Activated naive CD8-positive, alpha-beta T cell treated with anti-CD3 and anti-CD28 coated beads, Interleukin-2, amount 10 ng/mL, durations not matched to agents 7 days and 5 days (primary cell): ENCODE data around the gene HACD2. TPM values are rescaled to one million over a fixed set of nuclear protein-coding genes. Genes with fewer than 3 reads are reported as not detected.
"Not testable (repeated sequence)": the region's sequence is repeated elsewhere in the genome, so short reads cannot be mapped to it uniquely, and the experiment has no call there.

Experiments used
- ATAC-seq: fragments of 150-1000 bp; cut with Tn5 transposase; one replicate; pipeline ENCODE4 v1.10.0; 2021; ENCODE audit warnings: low read depth, moderate library complexity
- POLR2A ChIA-PET: fragments of 350-600 bp; sonication (Branson Sonifier 250); formaldehyde crosslinking; loops from one replicate; lab custom pipeline; 2021; ENCODE audit warnings: antibody characterized with exemption; lab: Charles Lee
- DNase-seq: peaks from one replicate; pipeline ENCODE4 v3.0.0; 2021
- H3K27ac Mint-ChIP-seq: one replicate; pipeline ENCODE4 v1.8.0; 2022; ENCODE audit warnings: mild to moderate bottlenecking, mixed read lengths
- H3K27me3 Mint-ChIP-seq: one replicate; pipeline ENCODE4 v1.8.0; 2022; ENCODE audit warnings: mild to moderate bottlenecking, moderate library complexity, mixed read lengths
- H3K36me3 Mint-ChIP-seq: one replicate; pipeline ENCODE4 v1.8.0; 2021; ENCODE audit warnings: mild to moderate bottlenecking, mixed read lengths
- H3K4me1 Mint-ChIP-seq: one replicate; pipeline ENCODE4 v1.8.0; 2021; ENCODE audit warnings: mixed read lengths
- H3K4me3 Mint-ChIP-seq: one replicate; pipeline ENCODE4 v1.8.0; 2022; ENCODE audit warnings: mild to moderate bottlenecking, moderate library complexity, mixed read lengths
- H3K9me3 Mint-ChIP-seq: one replicate; pipeline ENCODE4 v1.8.0; 2021; ENCODE audit warnings: mixed read lengths
- total RNA-seq, 2 experiments: library from RNA; stranded (reverse); gene quantifications; one replicate each; pipeline ENCODE4 v1.2.3, GENCODE V29; 2021

HACD2 gene
- total RNA-seq, 2 experiments from 2014 or later, result 19.3 to 21.9 TPM

DNA sequence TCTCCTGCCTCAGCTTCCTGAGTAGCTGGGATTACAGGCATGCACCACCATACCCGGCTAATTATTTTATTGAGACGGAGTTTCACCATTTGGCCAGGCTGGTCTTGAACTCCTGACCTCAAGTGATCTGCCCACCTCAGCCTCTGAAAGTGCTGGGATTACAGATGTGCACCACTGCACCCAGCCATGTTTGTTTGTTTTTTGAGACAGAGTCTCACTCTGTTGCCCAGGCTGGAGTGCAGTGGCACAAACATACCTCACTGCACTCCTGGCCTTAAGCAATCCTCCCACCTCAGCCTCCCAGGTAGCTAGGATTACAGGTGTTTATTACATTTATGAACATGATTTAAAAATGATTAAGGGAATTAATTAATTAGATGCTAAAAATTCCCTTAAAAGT lies 18.3 kb upstream of the HACD2 start:
- DNase-seq, H3K4me1 Mint-ChIP-seq, H3K27me3 Mint-ChIP-seq, H3K4me3 Mint-ChIP-seq, H3K9me3 Mint-ChIP-seq, H3K27ac Mint-ChIP-seq, POLR2A ChIA-PET, ATAC-seq: not testable (repeated sequence)
- peaks cover 14% of the 10 kb centered on the region for H3K36me3 Mint-ChIP-seq

DNA sequence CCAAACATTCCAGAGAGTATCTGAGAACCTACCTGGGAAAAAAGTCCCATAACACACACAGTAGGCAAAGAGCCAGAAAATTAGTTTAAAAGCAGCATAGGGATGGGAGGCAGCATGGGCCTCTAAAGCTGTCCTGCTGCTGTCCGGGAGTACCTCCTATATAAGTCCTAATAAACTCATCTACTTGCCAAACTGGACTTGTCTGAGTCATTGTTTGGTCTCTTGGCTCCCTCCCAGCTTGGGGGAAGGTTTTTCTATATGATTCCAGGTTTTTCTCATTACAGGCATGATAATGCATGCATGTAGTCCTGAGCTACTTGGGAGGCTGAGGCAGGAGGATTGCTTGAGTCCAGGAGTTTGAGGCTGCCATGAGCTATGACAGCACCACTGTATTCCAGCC lies 17.5 kb upstream of the HACD2 start:
- no peaks in the 10 kb centered on the region for H3K27me3 Mint-ChIP-seq
- no peak overlapping the region for H3K27ac Mint-ChIP-seq
- no peak for ATAC-seq
- no peak for DNase-seq
- H3K9me3 Mint-ChIP-seq, result no peaks in the 10 kb centered on the region
- POLR2A ChIA-PET, result no interaction called here
- no peak overlapping the region for H3K4me3 Mint-ChIP-seq
- peaks cover 5% of the 10 kb centered on the region for H3K4me1 Mint-ChIP-seq
- peaks cover 14% of the 10 kb centered on the region for H3K36me3 Mint-ChIP-seq

GRCh38 chr3:123600863-123601262 lies 16.0 kb upstream of the HACD2 start:
- POLR2A ChIA-PET, H3K27ac Mint-ChIP-seq: not testable (repeated sequence)

GRCh38 chr3:123597561-123597960 lies 12.7 kb upstream of the HACD2 start:
- H3K4me3 Mint-ChIP-seq, result no peak overlapping the region
- H3K36me3 Mint-ChIP-seq, result peaks cover 15% of the 10 kb centered on the region
- DNase-seq, result no peak
- H3K9me3 Mint-ChIP-seq, result peaks cover 3% of the 10 kb centered on the region
- POLR2A ChIA-PET, result no interaction called here
- ATAC-seq, result no peak
- no peak overlapping the region for H3K27ac Mint-ChIP-seq
- peaks cover 2% of the 10 kb centered on the region for H3K4me1 Mint-ChIP-seq
- H3K27me3 Mint-ChIP-seq, result no peaks in the 10 kb centered on the region

More at GRCh38 chr3:123600863-123601262, 16.0 kb upstream of the HACD2 start:
- H3K9me3 Mint-ChIP-seq, H3K27me3 Mint-ChIP-seq, H3K4me1 Mint-ChIP-seq, DNase-seq, H3K4me3 Mint-ChIP-seq, ATAC-seq: not testable (repeated sequence)
- H3K36me3 Mint-ChIP-seq, result peaks cover 11% of the 10 kb centered on the region

- Mint-ChIP-seq H3K4me1 (peaks cover 2% of the 10 kb centered on the region), H3K4me3 (no peak overlapping the region), H3K27me3 (no peaks in the 10 kb centered on the region), H3K9me3 (peaks cover 10% of the 10 kb centered on the region), H3K27ac (no peak overlapping the region), H3K36me3 (peaks cover 31% of the 10 kb centered on the region)
- DNase-seq, result no peak
- ATAC-seq, result no peak
- POLR2A ChIA-PET, result no interaction called here
These were observed 10.7 kb upstream of the HACD2 start for GRCh38 chr3:123595396-123596180.

GRCh38 chr3:123593381-123593780 lies 8.5 kb upstream of the HACD2 start:
- ATAC-seq (no peak), DNase-seq (no peak)
- Mint-ChIP-seq H3K36me3 (peaks cover 39% of the 10 kb centered on the region), H3K4me3 (no peak overlapping the region), H3K27me3 (no peaks in the 10 kb centered on the region), H3K27ac (no peak overlapping the region), H3K9me3 (peaks cover 14% of the 10 kb centered on the region), H3K4me1 (no peaks in the 10 kb centered on the region)
- POLR2A ChIA-PET, result no interaction called here

DNA sequence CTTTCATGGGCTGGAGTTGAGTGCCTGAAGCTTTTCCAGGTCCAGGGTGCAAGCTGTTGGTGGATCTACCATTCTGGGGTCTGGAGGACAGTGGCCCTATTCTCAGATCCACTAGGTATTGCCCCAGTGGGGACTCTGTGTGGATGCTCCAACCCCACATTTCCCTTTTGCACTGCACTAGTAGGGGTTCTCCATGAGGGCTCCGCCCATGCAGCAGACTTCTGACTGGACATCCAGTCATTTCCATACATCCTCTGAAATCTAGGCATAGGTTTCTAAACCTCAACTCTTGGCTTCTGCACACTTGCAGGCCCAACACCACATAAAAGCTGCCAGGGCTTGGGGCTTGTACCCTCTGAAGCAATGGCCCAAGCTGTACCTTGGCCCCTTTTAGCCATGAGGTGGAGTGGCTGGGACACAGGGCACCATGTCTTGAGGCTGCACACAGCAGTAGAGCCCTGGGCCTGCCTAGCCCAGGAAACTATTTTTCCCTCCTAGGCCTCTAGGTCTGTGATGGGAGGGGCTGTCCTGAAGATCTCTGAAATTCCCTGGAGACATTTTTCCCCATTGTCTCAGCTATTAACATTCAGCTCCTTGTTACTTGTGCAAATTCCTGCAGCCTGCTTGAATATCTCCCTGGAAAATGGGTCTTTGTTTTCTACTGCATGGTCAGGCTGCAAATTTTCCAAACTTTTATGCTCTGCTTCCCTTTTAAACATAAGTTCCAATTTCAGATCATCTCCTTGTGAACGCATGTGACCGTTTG lies 6.0 kb upstream of the HACD2 start:
- ATAC-seq (no peak), DNase-seq (no peak)
- Mint-ChIP-seq H3K27ac (no peak overlapping the region), H3K36me3 (peaks cover 50% of the 10 kb centered on the region), H3K4me1 (no peaks in the 10 kb centered on the region), H3K9me3 (peaks cover 14% of the 10 kb centered on the region), H3K4me3 (no peak overlapping the region), H3K27me3 (no peaks in the 10 kb centered on the region)
- POLR2A ChIA-PET, result no interaction called here

DNA sequence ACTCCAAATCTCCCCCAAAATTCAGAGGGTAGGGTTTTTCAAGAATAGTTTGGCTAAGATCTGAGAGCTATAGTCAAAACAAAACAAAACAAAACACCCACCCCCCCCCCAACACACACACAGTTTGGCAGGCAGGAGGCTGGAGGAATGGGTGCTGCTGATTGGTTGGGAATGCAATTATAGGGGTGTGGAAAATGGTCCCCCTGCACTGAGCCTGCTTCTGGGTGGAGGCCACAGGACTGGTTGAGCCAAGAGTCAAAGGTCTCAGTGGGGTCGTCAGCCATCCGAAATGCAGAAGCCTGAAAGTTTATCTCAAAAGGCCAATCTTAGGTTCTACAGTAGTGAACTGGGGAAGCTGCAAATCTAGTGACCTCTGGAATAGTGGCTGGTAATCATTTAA lies 2.5 kb upstream of the HACD2 start:
- POLR2A ChIA-PET, result no interaction called here
- no peak overlapping the region for H3K27ac Mint-ChIP-seq
- DNase-seq (no peak), ATAC-seq (no peak)
- H3K4me3 Mint-ChIP-seq, result no peak overlapping the region
- H3K9me3 Mint-ChIP-seq, result peaks cover 10% of the 10 kb centered on the region
- H3K36me3 Mint-ChIP-seq, result peaks cover 45% of the 10 kb centered on the region
- peaks cover 15% of the 10 kb centered on the region for H3K4me1 Mint-ChIP-seq
- no peaks in the 10 kb centered on the region for H3K27me3 Mint-ChIP-seq

DNA sequence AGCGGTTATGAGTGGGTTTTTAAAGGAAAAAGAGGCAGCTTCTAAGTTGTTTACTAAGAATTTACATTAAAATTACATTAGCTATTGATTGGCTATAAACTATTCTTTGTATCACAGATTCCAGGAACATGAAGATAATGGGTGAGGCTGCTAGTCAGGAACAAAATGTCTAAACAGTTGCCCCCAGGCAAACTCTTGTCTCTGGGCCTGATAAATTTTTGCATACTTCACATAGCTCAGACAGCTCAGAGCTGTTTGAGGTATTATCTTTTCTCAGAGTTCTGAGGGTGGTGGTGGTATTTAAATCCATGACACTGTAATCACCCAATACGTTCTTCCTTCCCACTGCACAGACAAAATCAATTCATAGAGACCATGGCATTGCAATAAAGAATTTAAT lies 2.1 kb upstream of the HACD2 start:
- POLR2A ChIA-PET, result no interaction called here
- ATAC-seq, result no peak
- DNase-seq, result no peak
- Mint-ChIP-seq H3K27ac (no peak overlapping the region), H3K4me3 (no peak overlapping the region), H3K9me3 (peaks cover 10% of the 10 kb centered on the region), H3K27me3 (no peaks in the 10 kb centered on the region), H3K4me1 (peaks cover 15% of the 10 kb centered on the region), H3K36me3 (peaks cover 42% of the 10 kb centered on the region)

DNA sequence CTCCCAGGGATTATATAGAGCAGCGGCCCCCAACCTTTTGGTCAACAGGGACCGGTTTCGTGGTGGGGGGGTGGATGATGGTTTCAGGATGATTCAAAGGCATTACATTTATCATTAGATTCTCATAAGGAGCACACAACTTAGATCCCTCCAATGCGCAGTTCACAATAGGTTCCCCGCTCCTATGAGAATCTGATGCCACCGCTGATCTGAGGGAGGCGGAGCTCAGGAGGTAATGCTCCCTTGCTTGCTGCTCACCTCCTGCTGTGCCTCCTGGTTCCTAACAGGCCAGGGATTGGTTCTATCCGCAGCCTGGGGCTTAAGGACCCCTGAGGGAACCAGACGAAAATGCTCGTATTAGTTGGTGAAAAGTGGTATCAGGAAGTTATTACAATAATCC lies 1.3 kb upstream of the HACD2 start:
- ATAC-seq, result no peak

DNA sequence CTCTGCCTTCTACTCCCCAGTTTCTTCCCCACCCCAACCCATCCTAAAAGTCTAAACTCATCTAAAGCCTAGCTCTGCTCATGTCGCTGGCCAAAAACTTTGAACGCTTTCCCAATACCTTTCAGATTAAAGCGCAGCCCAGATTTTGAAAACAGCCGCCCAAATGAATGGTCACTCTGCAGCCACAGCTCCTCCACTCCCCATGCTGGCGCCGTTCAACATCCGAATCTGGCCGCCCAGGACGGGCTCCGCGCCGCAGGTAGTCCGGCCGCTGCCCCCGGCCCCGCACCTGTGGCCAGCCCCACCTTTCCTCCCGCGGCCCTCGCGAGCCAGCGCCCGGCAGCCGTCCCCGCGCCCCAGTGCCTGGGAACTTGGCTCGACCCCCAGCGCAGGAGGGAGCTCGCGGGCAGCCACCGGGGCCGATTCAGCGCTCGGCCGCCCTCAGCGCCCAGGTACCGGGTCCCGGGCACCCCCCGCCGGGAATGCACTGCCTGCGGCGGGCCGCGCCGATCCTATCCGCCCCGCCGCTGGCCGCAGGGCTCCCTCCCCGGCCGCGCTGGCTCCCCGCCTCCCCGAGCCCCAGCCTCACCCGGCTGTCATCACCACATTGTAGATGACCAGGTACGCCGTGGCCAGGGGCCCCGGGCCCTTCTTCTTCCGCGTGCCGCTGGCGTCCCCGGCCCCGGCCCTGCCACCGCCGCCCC lies 417 bp downstream of the HACD2 start:
- peak; percentile 34 for ATAC-seq
- Mint-ChIP-seq H3K27ac (peak overlapping the region; percentile 75), H3K4me3 (no peak overlapping the region), H3K36me3 (peaks cover 28% of the 10 kb centered on the region), H3K9me3 (no peaks in the 10 kb centered on the region), H3K4me1 (peaks cover 15% of the 10 kb centered on the region), H3K27me3 (no peaks in the 10 kb centered on the region)
- DNase-seq, result no peak
- POLR2A ChIA-PET, result interaction anchor here (1.2 kb wide), 1 partner anchor 40 kb away, joined by 3 read pairs; no protein-coding TSS in a partner anchor

More for the DNA sequence above, 1.3 kb upstream of the HACD2 start:
- peaks cover 4% of the 10 kb centered on the region for H3K9me3 Mint-ChIP-seq
- POLR2A ChIA-PET, result no interaction called here
- no peak overlapping the region for H3K27ac Mint-ChIP-seq
- peak; percentile 37 for DNase-seq
- H3K36me3 Mint-ChIP-seq, result peaks cover 37% of the 10 kb centered on the region
- peaks cover 15% of the 10 kb centered on the region for H3K4me1 Mint-ChIP-seq
- H3K27me3 Mint-ChIP-seq, result no peaks in the 10 kb centered on the region
- no peak overlapping the region for H3K4me3 Mint-ChIP-seq

DNA sequence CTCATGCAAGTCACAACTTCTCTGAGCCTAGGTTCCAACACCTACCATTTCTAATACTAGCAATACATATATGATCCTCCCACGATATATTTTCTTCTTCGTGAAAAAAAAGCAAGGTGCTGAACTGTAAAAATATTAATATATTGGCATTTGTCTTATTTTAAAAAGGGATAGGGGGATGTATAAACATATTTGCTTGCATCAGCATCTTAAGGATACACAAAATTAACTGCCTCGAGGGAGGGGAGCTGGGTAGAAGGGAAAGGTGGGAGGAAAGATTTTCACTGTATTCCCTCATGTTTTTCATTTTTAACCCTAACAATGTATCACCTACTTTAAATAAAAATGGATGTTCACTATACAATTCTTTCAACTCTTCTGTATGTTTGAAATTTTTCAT lies 1.3 kb downstream of the HACD2 start:
- no peak for DNase-seq
- Mint-ChIP-seq H3K4me1 (peaks cover 15% of the 10 kb centered on the region), H3K4me3 (no peak overlapping the region), H3K27ac (no peak overlapping the region), H3K36me3 (peaks cover 19% of the 10 kb centered on the region), H3K27me3 (no peaks in the 10 kb centered on the region), H3K9me3 (no peaks in the 10 kb centered on the region)
- POLR2A ChIA-PET, result no interaction called here
- no peak for ATAC-seq

GRCh38 chr3:123582315-123582714 lies 2.5 kb downstream of the HACD2 start:
- Mint-ChIP-seq H3K9me3 (no peaks in the 10 kb centered on the region), H3K4me3 (no peak overlapping the region), H3K36me3 (peaks cover 15% of the 10 kb centered on the region), H3K27me3 (no peaks in the 10 kb centered on the region), H3K4me1 (peaks cover 17% of the 10 kb centered on the region), H3K27ac (no peak overlapping the region)
- POLR2A ChIA-PET, result no interaction called here
- ATAC-seq, result no peak
- DNase-seq, result no peak
